Nephron progenitor cell (in vitro differentiated cells): ENCODE results near the gene PPIG.
"Not testable (repeated sequence)": the region's sequence is repeated elsewhere in the genome, so short reads cannot be mapped to it uniquely, and the experiment has no call there.

ENCODE experiments used
- DNase-seq: peaks from one replicate; pipeline ENCODE4 v3.0.0; 2021
- H3K27ac Mint-ChIP-seq: 2 replicates; pipeline ENCODE4 v1.8.0; 2021; ENCODE audit warnings: mild to moderate bottlenecking, moderate library complexity, mixed read lengths
- H3K27me3 Mint-ChIP-seq: 2 replicates; pipeline ENCODE4 v1.8.0; 2021; ENCODE audit warnings: mild to moderate bottlenecking, low read depth, mixed read lengths; ENCODE audit not compliant: poor library complexity
- H3K36me3 Mint-ChIP-seq: 2 replicates; pipeline ENCODE4 v1.8.0; 2021; ENCODE audit warnings: low read depth, mixed read lengths
- H3K4me1 Mint-ChIP-seq: 2 replicates; pipeline ENCODE4 v1.8.0; 2021; ENCODE audit warnings: mixed read lengths
- H3K4me3 Mint-ChIP-seq: 2 replicates; pipeline ENCODE4 v1.8.0; 2021; ENCODE audit warnings: mild to moderate bottlenecking, moderate library complexity, mixed read lengths
- H3K9me3 Mint-ChIP-seq: 2 replicates; pipeline ENCODE4 v1.8.0; 2021; ENCODE audit warnings: mild to moderate bottlenecking, moderate library complexity, mixed read lengths
- CTCF ChIP-seq: fragments of 200-600 bp; sonication (generic); IDR thresholded peaks from 2 replicates; pipeline ENCODE4 v1.5.0; 2021; ENCODE audit warnings: antibody characterized with exemption

PPIG gene

DNA sequence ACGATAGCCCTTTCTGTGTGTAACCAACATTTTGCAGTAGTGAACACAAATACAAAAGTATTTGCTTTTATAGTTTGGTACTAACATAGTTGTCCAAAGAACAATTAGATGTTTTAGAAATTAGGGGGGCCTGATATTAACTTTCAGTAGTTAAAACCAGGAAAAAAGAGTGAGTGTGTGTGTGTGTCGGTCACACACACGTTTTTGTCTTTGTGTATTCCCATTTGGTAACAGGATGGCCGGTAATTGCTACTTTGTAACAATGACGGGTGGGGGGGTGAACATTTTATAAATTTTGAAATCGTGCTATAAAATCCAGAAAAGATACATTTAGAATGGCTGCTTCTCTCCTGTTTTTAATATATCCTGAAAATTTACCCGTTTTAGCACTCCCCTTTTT is 1.5 kb downstream of the PPIG start:
- peaks cover 44% of the 10 kb centered on the region for H3K36me3 Mint-ChIP-seq
- no peak for DNase-seq
- no peak for TF ChIP-seq CTCF
- peak overlapping the region; percentile 99 for H3K4me3 Mint-ChIP-seq
- H3K27me3 Mint-ChIP-seq, result no peaks in the 10 kb centered on the region
- peaks cover 17% of the 10 kb centered on the region for H3K4me1 Mint-ChIP-seq
- H3K27ac Mint-ChIP-seq, result peak overlapping the region; percentile 100
- H3K9me3 Mint-ChIP-seq, result peaks cover 47% of the 10 kb centered on the region

DNA sequence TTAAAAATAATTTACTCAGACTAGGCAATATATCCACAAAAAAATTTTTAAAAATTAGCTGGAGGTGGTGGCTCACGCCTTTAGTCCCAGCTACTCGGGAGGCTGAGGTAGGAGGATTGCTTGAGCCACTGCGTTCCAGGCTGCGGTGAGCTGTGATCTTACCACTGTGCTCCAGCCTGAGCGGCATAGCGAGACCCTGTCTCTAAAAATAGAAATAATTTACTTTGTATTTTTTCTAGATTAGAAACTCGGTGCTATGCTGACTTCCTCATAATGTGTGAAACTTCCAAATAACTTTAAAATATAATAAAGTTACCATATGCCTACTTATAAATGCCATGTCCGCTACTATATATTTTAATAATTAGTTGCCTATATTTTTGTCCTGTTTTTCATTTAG is 6.7 kb downstream of the PPIG start:
- Mint-ChIP-seq H3K27me3 (no peaks in the 10 kb centered on the region), H3K27ac (no peak overlapping the region), H3K36me3 (peaks cover 67% of the 10 kb centered on the region), H3K4me1 (peaks cover 7% of the 10 kb centered on the region), H3K9me3 (peaks cover 30% of the 10 kb centered on the region), H3K4me3 (no peak overlapping the region)
- no peak for DNase-seq
- no peak for TF ChIP-seq CTCF

DNA sequence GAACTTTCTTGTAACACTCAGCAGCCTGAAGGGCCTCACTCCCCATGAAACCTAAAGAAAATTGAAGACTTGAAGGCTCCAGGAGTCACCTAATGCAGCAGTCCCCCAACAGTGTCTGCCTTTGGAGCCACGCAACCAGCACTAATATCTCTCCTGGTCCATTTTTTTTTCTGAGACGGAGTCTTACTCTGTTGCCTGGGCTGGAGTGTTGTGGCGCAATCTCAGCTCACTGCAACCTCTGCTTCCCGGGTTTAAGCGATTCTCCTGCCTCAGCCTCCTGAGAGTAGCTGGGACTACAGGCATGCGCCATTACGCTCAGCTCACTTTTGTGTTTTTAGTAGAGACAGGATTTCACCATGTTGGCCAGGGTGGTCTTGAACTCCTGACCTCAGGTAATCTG is 12.4 kb downstream of the PPIG start:
- not testable (repeated sequence) for H3K4me1 Mint-ChIP-seq, H3K4me3 Mint-ChIP-seq, DNase-seq, H3K9me3 Mint-ChIP-seq, H3K27me3 Mint-ChIP-seq
- peaks cover 46% of the 10 kb centered on the region for H3K36me3 Mint-ChIP-seq
- H3K27ac Mint-ChIP-seq, result peak overlapping the region; percentile 71

GRCh38 chr2:169598982-169599381 is 14.8 kb downstream of the PPIG start:
- Mint-ChIP-seq H3K9me3 (peaks cover 8% of the 10 kb centered on the region), H3K4me1 (no peaks in the 10 kb centered on the region), H3K27me3 (no peaks in the 10 kb centered on the region), H3K27ac (no peak overlapping the region), H3K36me3 (peaks cover 44% of the 10 kb centered on the region), H3K4me3 (no peak overlapping the region)
- no peak for DNase-seq
- no peak for TF ChIP-seq CTCF

DNA sequence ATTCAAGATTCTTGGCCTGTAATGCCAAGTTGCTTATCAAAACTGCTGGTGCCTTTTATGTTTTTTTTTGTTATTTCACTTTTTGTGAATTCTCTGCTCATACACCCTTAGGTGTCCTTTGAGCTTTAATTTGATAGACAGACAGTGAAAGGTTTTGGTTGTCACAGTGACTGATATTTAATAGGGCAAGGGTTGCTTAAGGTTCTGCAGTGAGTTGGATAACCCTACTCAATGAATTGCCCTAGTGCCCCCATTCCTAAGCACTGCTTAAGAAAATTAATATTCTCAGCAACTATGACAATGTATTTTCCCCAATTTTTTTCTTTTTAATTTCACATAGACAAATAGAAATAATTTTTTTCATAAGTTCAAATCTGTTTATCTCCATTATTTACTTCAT is 15.4 kb downstream of the PPIG start:
- Mint-ChIP-seq H3K9me3 (peaks cover 8% of the 10 kb centered on the region), H3K36me3 (peaks cover 47% of the 10 kb centered on the region), H3K27ac (no peak overlapping the region), H3K27me3 (no peaks in the 10 kb centered on the region), H3K4me1 (no peaks in the 10 kb centered on the region), H3K4me3 (no peak overlapping the region)
- TF ChIP-seq CTCF, result no peak
- DNase-seq, result no peak

GRCh38 chr2:169609264-169609663 is 25.1 kb downstream of the PPIG start:
- no peak overlapping the region for H3K27ac Mint-ChIP-seq
- no peak overlapping the region for H3K4me3 Mint-ChIP-seq
- peaks cover 91% of the 10 kb centered on the region for H3K36me3 Mint-ChIP-seq
- no peak for TF ChIP-seq CTCF
- H3K9me3 Mint-ChIP-seq, result peaks cover 4% of the 10 kb centered on the region
- H3K27me3 Mint-ChIP-seq, result no peaks in the 10 kb centered on the region
- no peak for DNase-seq
- no peaks in the 10 kb centered on the region for H3K4me1 Mint-ChIP-seq
